ENCODE data around the gene RADIL. TPM values are rescaled to one million over a fixed set of nuclear protein-coding genes. Genes with fewer than 3 reads are reported as not detected.

RADIL gene
- total and polyA plus RNA-seq, 2 donors (not counting 1 experiment from before 2014, with no cell fraction given), result not detected

GRCh38 chr7:4871930-4872675 is 11.4 kb downstream of the RADIL start:
- DNase-seq (no peak), ATAC-seq (ENCODE audit: low read depth) (no peak)
- POLR2A ChIA-PET, result no interaction called here
- Mint-ChIP-seq H3K4me1 (no peaks in the 10 kb centered on the region), H3K4me3 (no peak overlapping the region), H3K27me3 (peaks cover 17% of the 10 kb centered on the region), H3K9me3 (ENCODE audit: insufficient read depth) (peaks cover 2% of the 10 kb centered on the region), H3K27ac (no peak overlapping the region)
- Histone ChIP-seq H3K4me3 (ENCODE audit: control extremely low read depth in 1 of 5, extremely low read depth in 1 of 5, insufficient read depth in 1 of 5, low read depth in 2 of 5, low read length in 4 of 5) (no peak overlapping the region), H4K20me1 (ENCODE audit: control insufficient read depth, insufficient read depth, low read length, poor library complexity, severe bottlenecking) (no peaks in the 10 kb centered on the region), H2AFZ (ENCODE audit: insufficient read depth, low read depth, low read length, poor library complexity, severe bottlenecking) (no peak overlapping the region), H3K4me2 (replicated peaks; ENCODE audit: low read depth, low read length, poor library complexity, severe bottlenecking) (no peak overlapping the region), H3K27me3 (replicated peaks in 1 of 4; ENCODE audit: control extremely low read depth in 1 of 4, control insufficient read depth in 3 of 4, insufficient read depth in 4 of 4, low read length in 3 of 4) (peaks cover 0 to 14% (median 3%) of the 10 kb centered on the region in 4 experiments), H3K9ac (ENCODE audit: low read length) (no peak overlapping the region), H3K36me3 (replicated peaks in 1 of 2; ENCODE audit: control extremely low read depth in 1 of 2, control insufficient read depth in 1 of 2, extremely low read depth in 1 of 2, insufficient read depth in 2 of 2, low read length in 1 of 2) (no peaks in the 10 kb centered on the region), H3K79me2 (ENCODE audit: control insufficient read depth, insufficient read depth, low read length) (no peaks in the 10 kb centered on the region), H3K27ac (ENCODE audit: low read length in 2 of 2) (no peak overlapping the region), H3K9me3 (ENCODE audit: control extremely low read depth in 1 of 3, control insufficient read depth in 2 of 3, insufficient read depth in 1 of 3, low read length in 2 of 3) (peaks cover 0 to 8% (median 0%) of the 10 kb centered on the region in 3 donors), H3K4me1 (ENCODE audit: control insufficient read depth in 2 of 2, insufficient read depth in 2 of 2, low read length in 2 of 2) (no peaks in the 10 kb centered on the region)
- no peak for TF ChIP-seq CTCF (IDR thresholded peaks at IDR 0.05)
- TF ChIP-seq EZH2 (IDR thresholded peaks at IDR 0.05; ENCODE audit: borderline replicate concordance, insufficient read depth, low read depth, low read length, poor library complexity, severe bottlenecking), result no peak
- intact Hi-C loops (cut with micrococcal nuclease), result no loop called here
- CTCF ChIA-PET, result no interaction called here
- whole genome bisulfite sequencing (ENCODE audit: insufficient coverage), result 84% methylated on average over 11 of the region's 19 CpGs

GRCh38 chr7:4871056-4871680 is 12.3 kb downstream of the RADIL start:
- intact Hi-C loops (cut with micrococcal nuclease), result no loop called here
- H4K20me1 ChIP-seq (ENCODE audit: control insufficient read depth, insufficient read depth, low read length, poor library complexity, severe bottlenecking), result no peaks in the 10 kb centered on the region
- no peaks in the 10 kb centered on the region for H3K4me1 ChIP-seq (ENCODE audit: control insufficient read depth in 2 of 2, insufficient read depth in 2 of 2, low read length in 2 of 2)
- H2AFZ ChIP-seq (ENCODE audit: insufficient read depth, low read depth, low read length, poor library complexity, severe bottlenecking), result no peak overlapping the region
- no peak overlapping the region for H3K4me3 ChIP-seq (ENCODE audit: control extremely low read depth in 1 of 5, extremely low read depth in 1 of 5, insufficient read depth in 1 of 5, low read depth in 2 of 5, low read length in 4 of 5)
- no peak overlapping the region for H3K27ac Mint-ChIP-seq
- no peak overlapping the region for H3K4me3 Mint-ChIP-seq
- peaks cover 2% of the 10 kb centered on the region for H3K9me3 Mint-ChIP-seq (ENCODE audit: insufficient read depth)
- peaks cover 0 to 8% (median 0%) of the 10 kb centered on the region in 3 donors for H3K9me3 ChIP-seq (ENCODE audit: control extremely low read depth in 1 of 3, control insufficient read depth in 2 of 3, insufficient read depth in 1 of 3, low read length in 2 of 3)
- CTCF ChIA-PET, result no interaction called here
- DNase-seq (no peak), ATAC-seq (ENCODE audit: low read depth) (no peak)
- peaks cover 0 to 14% (median 3%) of the 10 kb centered on the region in 4 experiments for H3K27me3 ChIP-seq (replicated peaks in 1 of 4; ENCODE audit: control extremely low read depth in 1 of 4, control insufficient read depth in 3 of 4, insufficient read depth in 4 of 4, low read length in 3 of 4)
- no peak overlapping the region for H3K4me2 ChIP-seq (replicated peaks; ENCODE audit: low read depth, low read length, poor library complexity, severe bottlenecking)
- H3K36me3 ChIP-seq (replicated peaks in 1 of 2; ENCODE audit: control extremely low read depth in 1 of 2, control insufficient read depth in 1 of 2, extremely low read depth in 1 of 2, insufficient read depth in 2 of 2, low read length in 1 of 2), result no peaks in the 10 kb centered on the region
- no peak overlapping the region for H3K27ac ChIP-seq (ENCODE audit: low read length in 2 of 2)
- no peak overlapping the region for H3K9ac ChIP-seq (ENCODE audit: low read length)
- WGBS (ENCODE audit: insufficient coverage), result 31% methylated on average over 21 of the region's 23 CpGs
- POLR2A ChIA-PET, result no interaction called here
- no peak for TF ChIP-seq CTCF (IDR thresholded peaks at IDR 0.05)
- TF ChIP-seq EZH2 (IDR thresholded peaks at IDR 0.05; ENCODE audit: borderline replicate concordance, insufficient read depth, low read depth, low read length, poor library complexity, severe bottlenecking), result no peak
- no peaks in the 10 kb centered on the region for H3K4me1 Mint-ChIP-seq
- no peaks in the 10 kb centered on the region for H3K79me2 ChIP-seq (ENCODE audit: control insufficient read depth, insufficient read depth, low read length)
- peaks cover 22% of the 10 kb centered on the region for H3K27me3 Mint-ChIP-seq
